PC-3 (cell line): ENCODE measurements around the gene SSRP1.

Experiments
- EZH2phosphoT487 ChIP-seq: fragments of 300-600 bp; sonication (generic); IDR thresholded peaks from 2 replicates; pipeline ENCODE4 v1.6.1; 2018; ENCODE audit warnings: mild to moderate bottlenecking, antibody characterized with exemption, low read length, borderline replicate concordance
- TF ChIP-seq, protein P1 (sequence below): fragments of 300-600 bp; sonication (generic); conservative IDR thresholded peaks from 2 replicates; pipeline ENCODE4 v1.5.1; 2017; ENCODE audit warnings: antibody characterized with exemption, low read depth, mild to moderate bottlenecking, low read length

DNA sequence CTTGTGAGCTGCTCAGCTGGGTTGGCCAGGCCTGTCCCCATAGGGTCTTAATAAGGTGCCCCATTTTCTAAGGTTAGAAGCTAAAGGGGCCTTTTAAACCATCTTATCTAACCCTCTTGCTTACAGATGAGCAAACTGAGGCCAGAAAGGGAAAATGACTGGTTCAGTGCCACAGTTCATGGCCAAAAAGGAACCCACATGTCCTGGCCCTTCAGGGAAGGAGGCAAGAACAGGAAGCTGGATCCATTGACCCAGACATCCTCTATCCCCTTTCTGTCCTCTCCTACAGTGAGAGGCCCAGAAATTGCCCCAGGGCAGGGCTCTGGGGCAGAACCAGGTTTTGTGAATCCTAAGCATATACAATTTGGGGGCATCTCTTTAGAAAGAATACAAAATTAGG lies 35.2 kb upstream of the SSRP1 start:
- TF ChIP-seq, protein P1, sequence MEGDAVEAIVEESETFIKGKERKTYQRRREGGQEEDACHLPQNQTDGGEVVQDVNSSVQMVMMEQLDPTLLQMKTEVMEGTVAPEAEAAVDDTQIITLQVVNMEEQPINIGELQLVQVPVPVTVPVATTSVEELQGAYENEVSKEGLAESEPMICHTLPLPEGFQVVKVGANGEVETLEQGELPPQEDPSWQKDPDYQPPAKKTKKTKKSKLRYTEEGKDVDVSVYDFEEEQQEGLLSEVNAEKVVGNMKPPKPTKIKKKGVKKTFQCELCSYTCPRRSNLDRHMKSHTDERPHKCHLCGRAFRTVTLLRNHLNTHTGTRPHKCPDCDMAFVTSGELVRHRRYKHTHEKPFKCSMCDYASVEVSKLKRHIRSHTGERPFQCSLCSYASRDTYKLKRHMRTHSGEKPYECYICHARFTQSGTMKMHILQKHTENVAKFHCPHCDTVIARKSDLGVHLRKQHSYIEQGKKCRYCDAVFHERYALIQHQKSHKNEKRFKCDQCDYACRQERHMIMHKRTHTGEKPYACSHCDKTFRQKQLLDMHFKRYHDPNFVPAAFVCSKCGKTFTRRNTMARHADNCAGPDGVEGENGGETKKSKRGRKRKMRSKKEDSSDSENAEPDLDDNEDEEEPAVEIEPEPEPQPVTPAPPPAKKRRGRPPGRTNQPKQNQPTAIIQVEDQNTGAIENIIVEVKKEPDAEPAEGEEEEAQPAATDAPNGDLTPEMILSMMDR: no peak
- TF ChIP-seq EZH2phosphoT487: no peak
